HepG2 (cell line): ENCODE results near the gene RFX2. TPM values are rescaled to one million over a fixed set of nuclear protein-coding genes. Genes with fewer than 3 reads are reported as not detected.
A peak's percentile ranks its signal among the peaks of the same experiment; 100 is the strongest.

ENCODE experiments used
- BCL6 ChIP-seq: IDR thresholded peaks from 2 replicates; pipeline ENCODE4 v1.6.1; 2016; ENCODE audit warnings: missing genetic modification reagents, missing compliant biosample characterization
- CENPT ChIP-seq: sonication (generic); formaldehyde crosslinking; IDR thresholded peaks from 2 replicates; pipeline ENCODE4 v1.8.0; 2022; ENCODE audit warnings: low read depth, mild to moderate bottlenecking, moderate library complexity, missing genetic modification reagents
- DZIP1 ChIP-seq: sonication (generic); formaldehyde crosslinking; IDR thresholded peaks from 2 replicates; pipeline ENCODE4 v1.5.0; 2020; ENCODE audit warnings: mild to moderate bottlenecking, missing genetic modification reagents
- FLYWCH1 ChIP-seq: sonication (generic); formaldehyde crosslinking; IDR thresholded peaks from 2 replicates; pipeline ENCODE4 v1.8.1; 2023; ENCODE audit warnings: mild to moderate bottlenecking, missing genetic modification reagents
- FOXK1 ChIP-seq: sonication (generic); formaldehyde crosslinking; IDR thresholded peaks from 2 replicates; pipeline ENCODE4 v1.4.0; 2020; ENCODE audit warnings: low read depth, missing genetic modification reagents, borderline replicate concordance
- GATAD1 ChIP-seq: IDR thresholded peaks from 2 replicates; pipeline ENCODE4 v1.6.1; 2016; ENCODE audit warnings: missing genetic modification reagents, missing compliant biosample characterization
- HIC2 ChIP-seq: sonication (generic); formaldehyde crosslinking; IDR thresholded peaks from 2 replicates; pipeline ENCODE4 v1.9.0; 2022; ENCODE audit warnings: low read depth, missing genetic modification reagents
- JUN ChIP-seq: sonication (generic); formaldehyde crosslinking; IDR thresholded peaks from 2 replicates; pipeline ENCODE4 v1.4.0; 2020; ENCODE audit warnings: mild to moderate bottlenecking, missing genetic modification reagents
- KDM2A ChIP-seq: sonication (generic); formaldehyde crosslinking; IDR thresholded peaks from 2 replicates; pipeline ENCODE4 v1.4.0; 2020; ENCODE audit warnings: low read depth, missing genetic modification reagents, borderline replicate concordance
- RXRB ChIP-seq: IDR thresholded peaks from 2 replicates; pipeline ENCODE4 v1.6.1; 2016; ENCODE audit warnings: borderline replicate concordance, missing genetic modification reagents, missing compliant biosample characterization
- SAP130 ChIP-seq: IDR thresholded peaks from 2 replicates; pipeline ENCODE4 v1.6.1; 2016; ENCODE audit warnings: low read depth
- TARDBP ChIP-seq: sonication (generic); formaldehyde crosslinking; IDR thresholded peaks from 2 replicates; pipeline ENCODE4 v1.8.0; 2022; ENCODE audit warnings: mild to moderate bottlenecking, missing genetic modification reagents
- TBX2 ChIP-seq: sonication (generic); formaldehyde crosslinking; IDR thresholded peaks from 2 replicates; pipeline ENCODE4 v1.5.0; 2020; ENCODE audit warnings: missing genetic modification reagents, mild to moderate bottlenecking, borderline replicate concordance
- USF2 ChIP-seq, 2 experiments: sonication (generic) in 1 of 2; formaldehyde crosslinking in 1 of 2; IDR thresholded peaks; 2 replicates each; pipeline versions ENCODE4 v1.5.1 to v1.6.1; 2011 to 2020; ENCODE audit warnings: borderline replicate concordance in 1 of 2, low read depth in 1 of 2, low read length in 1 of 2, mild to moderate bottlenecking in 1 of 2, missing genetic modification reagents in 1 of 2, moderate library complexity in 1 of 2
- ZBTB3 ChIP-seq: sonication (generic); formaldehyde crosslinking; IDR thresholded peaks from 2 replicates; pipeline ENCODE4 v1.4.0; 2020; ENCODE audit warnings: low read depth, mild to moderate bottlenecking, moderate library complexity, missing genetic modification reagents, borderline replicate concordance
- ZNF253 ChIP-seq: sonication (generic); formaldehyde crosslinking; IDR thresholded peaks from 2 replicates; pipeline ENCODE4 v1.8.0; 2022; ENCODE audit warnings: mild to moderate bottlenecking, missing genetic modification reagents, borderline replicate concordance
- ZNF501 ChIP-seq: sonication (generic); formaldehyde crosslinking; IDR thresholded peaks from 2 replicates; pipeline ENCODE4 v1.5.1; 2020; ENCODE audit warnings: mild to moderate bottlenecking, moderate library complexity, missing genetic modification reagents
- ZNF616 ChIP-seq: sonication (generic); formaldehyde crosslinking; IDR thresholded peaks from 2 replicates; pipeline ENCODE4 v1.5.0; 2020; ENCODE audit warnings: low read depth, mild to moderate bottlenecking, missing genetic modification reagents
- ZNF788 ChIP-seq: sonication (generic); formaldehyde crosslinking; IDR thresholded peaks from 2 replicates; pipeline ENCODE4 v1.5.0; 2020; ENCODE audit warnings: mild to moderate bottlenecking, missing genetic modification reagents, borderline replicate concordance
- ZNF878 ChIP-seq: sonication (generic); formaldehyde crosslinking; IDR thresholded peaks from 2 replicates; pipeline ENCODE4 v1.8.1; 2023; ENCODE audit warnings: mild to moderate bottlenecking, missing genetic modification reagents, moderate library complexity
- polyA plus RNA-seq, 8 experiments: library from polyadenylated mRNA; depleted of rRNA in 3 of 8; stranded (reverse) in 7 of 8; unstranded in 1 of 8; fragments of >200 nt; fragmentation: Illumina TruSeq in 4 of 8; extraction: Trizol in 4 of 8; gene quantifications; 2 replicates each; pipeline versions ENCODE4 v1.2.1 to v1.2.3, GENCODE V29; 2011 to 2016; ENCODE audit warnings: low read depth in 4 of 8, missing spikeins in 1 of 8, mixed read lengths in 1 of 8; ENCODE audit not compliant: insufficient read depth in 1 of 8
- total RNA-seq, 5 experiments: library from RNA; depleted of rRNA; stranded (reverse); fragments of >200 nt; fragmentation: Illumina TruSeq; extraction: Trizol; gene quantifications; 2 replicates each; pipeline ENCODE4 v1.2.3, GENCODE V29; 2016; ENCODE audit warnings: low read depth in 1 of 5
- TF ChIP-seq, protein P1 (sequence below): sonication (generic); formaldehyde crosslinking; IDR thresholded peaks from 2 replicates; pipeline ENCODE4 v1.4.0; 2020; ENCODE audit warnings: missing genetic modification reagents, low read depth, mild to moderate bottlenecking, borderline replicate concordance

RFX2 gene
- total and polyA plus RNA-seq, 2 of the 13 experiments (the other 11 are each of a cell fraction or from before 2014, with no cell fraction given) = 2.8 to 3.3 TPM

- TF ChIP-seq TBX2 (CRISPR knock-in tag) = peak; percentile 32; the same call in 1 of the 2 replicates
- TF ChIP-seq GATAD1 = 0 out of 2 replicates have a peak, but pooled peaks have one; percentile 21
- peak; percentile 54; the same call in 1 of the 2 replicates for TF ChIP-seq FOXK1 (CRISPR knock-in tag)
- TF ChIP-seq TARDBP = no peak
- TF ChIP-seq SAP130 (CRISPR knock-in tag) = peak; percentile 58
- no peak for TF ChIP-seq ZBTB3
- TF ChIP-seq ZNF788 (CRISPR knock-in tag) = peak; percentile 56; the same call in 1 of the 2 replicates
- TF ChIP-seq ZNF501 = 0 out of 2 replicates have a peak, but pooled peaks have one; percentile 2
- no peak for TF ChIP-seq ZNF616 (CRISPR knock-in tag)
- peak; percentile 47; the same call in 1 of the 2 replicates for TF ChIP-seq HIC2 (CRISPR knock-in tag)
- TF ChIP-seq DZIP1 (CRISPR knock-in tag) = no peak
- no peak for TF ChIP-seq ZNF878
- peak; percentile 47; the same call in 1 of the 2 replicates for TF ChIP-seq RXRB (CRISPR knock-in tag)
- TF ChIP-seq KDM2A (CRISPR knock-in tag) = peak; percentile 75; the same call in 1 of the 2 replicates
- TF ChIP-seq CENPT (CRISPR knock-in tag) = no peak
- no peak for TF ChIP-seq USF2 (IDR thresholded peaks at IDR 0.05; ENCODE audit: low read depth, low read length)
- TF ChIP-seq USF2 (CRISPR knock-in tag; IDR thresholded peaks at IDR 0.05; ENCODE audit: borderline replicate concordance) = no peak
- no peak for TF ChIP-seq JUN (CRISPR knock-in tag)
- no peak for TF ChIP-seq ZNF253
- TF ChIP-seq BCL6 = peak; percentile 53; the same call in 1 of the 2 replicates
- TF ChIP-seq, protein P1, sequence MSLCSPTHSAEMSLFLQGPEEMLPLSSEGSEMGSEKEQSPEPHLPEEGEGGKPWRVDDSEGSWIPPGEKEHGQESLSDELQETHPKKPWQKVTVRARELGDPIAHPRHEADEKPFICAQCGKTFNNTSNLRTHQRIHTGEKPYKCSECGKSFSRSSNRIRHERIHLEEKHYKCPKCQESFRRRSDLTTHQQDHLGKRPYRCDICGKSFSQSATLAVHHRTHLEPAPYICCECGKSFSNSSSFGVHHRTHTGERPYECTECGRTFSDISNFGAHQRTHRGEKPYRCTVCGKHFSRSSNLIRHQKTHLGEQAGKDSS (CRISPR knock-in tag) = peak; percentile 64; the same call in 1 of the 2 replicates
- no peak for TF ChIP-seq FLYWCH1 (CRISPR knock-in tag)
These were observed 88.3 kb downstream of the RFX2 start (continued) for GRCh38 chr19:6021878-6022569.
